OCI-LY1 (cell line): ENCODE results near the gene GALNT2.

Experiments
- H2AFZ ChIP-seq: fragments of 200-600 bp; sonication (generic), shearing (Covaris generic); 2 replicates; pipeline ENCODE4 v1.6.0; 2014; ENCODE audit warnings: antibody characterized with exemption, mild to moderate bottlenecking, low read length
- H3F3A ChIP-seq: fragments of 200-600 bp; sonication (generic), shearing (Covaris generic); 2 replicates; pipeline ENCODE4 v1.6.0; 2014; ENCODE audit warnings: mild to moderate bottlenecking, antibody characterized with exemption, low read length, moderate library complexity; ENCODE audit not compliant: insufficient read depth
- H3K27ac ChIP-seq: fragments of 200-600 bp; sonication (generic); 2 replicates; pipeline ENCODE4 v1.5.1; 2014; ENCODE audit warnings: low read length, mixed run types, mild to moderate bottlenecking, low read depth; ENCODE audit not compliant: poor library complexity, severe bottlenecking
- H3K27me3 ChIP-seq: fragments of 200-600 bp; sonication (generic); 2 replicates; pipeline ENCODE4 v1.6.0; 2014; ENCODE audit warnings: antibody characterized with exemption, mild to moderate bottlenecking, low read length, moderate library complexity; ENCODE audit not compliant: insufficient read depth
- H3K36me3 ChIP-seq: fragments of 200-600 bp; sonication (generic); 2 replicates; pipeline ENCODE4 v1.6.1; 2014; ENCODE audit warnings: mild to moderate bottlenecking, antibody characterized with exemption, low read length, moderate library complexity, mixed read lengths; ENCODE audit not compliant: insufficient read depth
- H3K4me1 ChIP-seq: fragments of 200-600 bp; sonication (generic); 2 replicates; pipeline ENCODE4 v1.5.1; 2014; ENCODE audit warnings: mild to moderate bottlenecking, low read length, moderate library complexity; ENCODE audit not compliant: insufficient read depth, severe bottlenecking
- H3K4me2 ChIP-seq: fragments of 200-600 bp; sonication (generic), shearing (Covaris generic); 2 replicates; pipeline ENCODE4 v1.6.1; 2014; ENCODE audit warnings: low read length
- H3K4me3 ChIP-seq: fragments of 200-600 bp; sonication (generic); 2 replicates; pipeline ENCODE4 v1.5.1; 2014; ENCODE audit warnings: low read length, low read depth, mild to moderate bottlenecking, mixed read lengths; ENCODE audit not compliant: poor library complexity, severe bottlenecking
- H3K79me2 ChIP-seq: fragments of 200-600 bp; shearing (Covaris generic); 2 replicates; pipeline ENCODE4 v1.6.1; 2016; ENCODE audit warnings: mixed run types, low read length, mixed read lengths; ENCODE audit not compliant: insufficient read depth
- H3K9ac ChIP-seq: fragments of 200-600 bp; sonication (generic), shearing (Covaris generic); 2 replicates; pipeline ENCODE4 v1.6.1; 2014; ENCODE audit warnings: mild to moderate bottlenecking, low read length, mixed read lengths
- H3K9me2 ChIP-seq: fragments of 200-600 bp; sonication (generic), shearing (Covaris generic); 2 replicates; pipeline ENCODE4 v1.6.1; 2014; ENCODE audit warnings: low read depth, mild to moderate bottlenecking, low read length, mixed read lengths
- H3K9me3 ChIP-seq: fragments of 200-600 bp; shearing (Covaris generic); 2 replicates; pipeline ENCODE4 v1.6.1; 2014; ENCODE audit warnings: low read length, mixed read lengths
- H4K20me1 ChIP-seq: fragments of 200-600 bp; sonication (generic), shearing (Covaris generic); 2 replicates; pipeline ENCODE4 v1.6.0; 2016; ENCODE audit warnings: mild to moderate bottlenecking, low read length; ENCODE audit not compliant: insufficient read depth
- CTCF ChIP-seq: fragments of 200-600 bp; sonication (generic), shearing (Covaris generic); IDR thresholded peaks from 2 replicates; pipeline ENCODE4 v1.5.1; 2017; ENCODE audit warnings: mild to moderate bottlenecking, antibody characterized with exemption, low read length, moderate library complexity, mixed read lengths
- EZH2 ChIP-seq: fragments of 200-600 bp; sonication (generic), shearing (Covaris generic); IDR thresholded peaks from 2 replicates; pipeline ENCODE4 v1.8.0; 2017; ENCODE audit warnings: borderline replicate concordance, mixed run types, mild to moderate bottlenecking, antibody characterized with exemption, low read length, moderate library complexity, mixed read lengths

The GALNT2 gene

GRCh38 chr1:230102046-230102445, 35.0 kb downstream of the GALNT2 start:
- Histone ChIP-seq H3K27ac (peak overlapping the region; percentile 83), H3K9me3 (no peaks in the 10 kb centered on the region), H3K4me2 (no peak overlapping the region), H3K9me2 (no peaks in the 10 kb centered on the region), H3K36me3 (peaks cover 5% of the 10 kb centered on the region; the same call in 1 of the 2 replicates), H3K4me3 (no peak overlapping the region), H3K9ac (no peak overlapping the region), H3F3A (no peaks in the 10 kb centered on the region), H3K4me1 (peaks cover 65% of the 10 kb centered on the region), H3K79me2 (peaks cover 34% of the 10 kb centered on the region), H4K20me1 (no peaks in the 10 kb centered on the region), H2AFZ (no peak overlapping the region), H3K27me3 (no peaks in the 10 kb centered on the region)
- TF ChIP-seq EZH2 (no peak), CTCF (no peak)

GRCh38 chr1:230102472-230102871, 35.4 kb downstream of the GALNT2 start:
- Histone ChIP-seq H3K4me1 (peaks cover 69% of the 10 kb centered on the region), H2AFZ (no peak overlapping the region), H3K79me2 (peaks cover 34% of the 10 kb centered on the region)

GRCh38 chr1:230103306-230104173, 36.5 kb downstream of the GALNT2 start:
- Histone ChIP-seq H3K9ac (peak overlapping the region; percentile 37), H4K20me1 (no peaks in the 10 kb centered on the region), H3K79me2 (peaks cover 34% of the 10 kb centered on the region), H3K36me3 (no peaks in the 10 kb centered on the region), H3K4me3 (no peak overlapping the region), H3K9me3 (no peaks in the 10 kb centered on the region), H3F3A (no peaks in the 10 kb centered on the region), H3K27ac (peak overlapping the region; percentile 83), H3K4me1 (peaks cover 73% of the 10 kb centered on the region), H3K27me3 (no peaks in the 10 kb centered on the region), H2AFZ (no peak overlapping the region), H3K4me2 (peak overlapping the region; percentile 59; the same call in 1 of the 2 replicates), H3K9me2 (no peaks in the 10 kb centered on the region)
- TF ChIP-seq CTCF (no peak), EZH2 (no peak)

More at GRCh38 chr1:230102472-230102871, 35.4 kb downstream of the GALNT2 start:
- H3K4me3 ChIP-seq: no peak overlapping the region
- peak overlapping the region; percentile 83 for H3K27ac ChIP-seq
- no peaks in the 10 kb centered on the region for H4K20me1 ChIP-seq
- H3F3A ChIP-seq: no peaks in the 10 kb centered on the region
- no peak overlapping the region for H3K9ac ChIP-seq
- H3K9me3 ChIP-seq: no peaks in the 10 kb centered on the region
- no peak overlapping the region for H3K4me2 ChIP-seq
- no peaks in the 10 kb centered on the region for H3K27me3 ChIP-seq
- H3K36me3 ChIP-seq: peaks cover 2% of the 10 kb centered on the region; the same call in 1 of the 2 replicates
- H3K9me2 ChIP-seq: no peaks in the 10 kb centered on the region
- TF ChIP-seq CTCF (no peak), EZH2 (no peak)
